ENCODE measurements around the gene ASCL5.

ASCL5 gene, protein sequence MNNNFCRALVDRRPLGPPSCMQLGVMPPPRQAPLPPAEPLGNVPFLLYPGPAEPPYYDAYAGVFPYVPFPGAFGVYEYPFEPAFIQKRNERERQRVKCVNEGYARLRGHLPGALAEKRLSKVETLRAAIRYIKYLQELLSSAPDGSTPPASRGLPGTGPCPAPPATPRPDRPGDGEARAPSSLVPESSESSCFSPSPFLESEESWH

DNA sequence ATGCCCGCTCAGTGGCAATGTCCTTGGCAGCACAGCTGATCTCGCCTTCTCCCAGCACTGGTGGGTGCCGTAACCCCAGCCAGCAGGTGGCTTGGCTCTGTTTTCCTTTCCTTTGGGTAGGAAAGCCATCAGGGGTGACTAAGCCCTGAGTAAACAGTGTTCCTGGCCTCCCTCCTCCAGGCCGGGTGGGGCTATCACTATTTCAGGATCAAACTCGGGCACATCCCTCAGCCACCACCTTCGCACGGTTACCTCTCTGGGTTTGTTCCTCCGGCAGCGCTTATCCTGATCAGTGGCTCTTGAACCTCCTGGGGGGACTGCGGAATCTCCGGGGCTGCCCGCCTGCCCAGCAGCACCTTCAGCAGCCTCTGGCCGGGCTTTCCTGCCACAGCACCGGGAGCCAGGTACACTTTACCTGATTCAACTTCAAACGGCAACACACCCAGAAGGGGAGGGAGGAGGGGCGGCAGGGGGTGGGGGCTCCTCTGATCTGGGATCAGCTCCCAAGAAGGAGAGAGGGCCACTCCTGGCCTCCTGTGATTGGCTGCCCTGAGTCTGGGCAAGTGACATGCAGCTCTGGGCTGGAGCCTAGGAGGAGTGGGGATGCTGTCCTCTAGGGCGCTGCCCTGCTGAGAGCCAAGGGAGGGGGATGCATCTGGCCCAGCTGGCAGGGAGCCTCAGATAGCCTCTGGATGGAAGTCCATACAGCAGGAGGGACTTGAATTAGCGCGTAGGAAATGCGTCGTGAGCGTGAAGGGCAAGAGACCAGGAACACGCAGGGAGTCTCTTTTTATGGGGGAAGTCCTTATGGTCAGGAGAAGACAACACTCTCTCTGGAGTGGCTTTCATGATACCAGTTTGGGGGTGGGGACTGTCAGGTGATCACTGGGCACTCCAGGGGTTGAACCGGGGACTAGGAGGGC is at the start of gene ASCL5:
Gene ASCL5, minus strand, starts transcription at position 353 of the 923 bp plus-strand sequence. CDS start 11,812 bp downstream, outside the sequence.
- H3K9ac ChIP-seq (ENCODE audit: low read length in 5 of 5), result no peak within 1 kb of the TSS
- peaks cover 2 to 14% (median 5%) of the 10 kb centered on the region in 5 donors for H3K27me3 ChIP-seq (ENCODE audit: control insufficient read depth in 5 of 5, insufficient read depth in 4 of 5, low read length in 5 of 5)
- no peaks in the 10 kb centered on the region for H3K4me1 ChIP-seq (ENCODE audit: control insufficient read depth in 5 of 5, insufficient read depth in 5 of 5, low read length in 5 of 5)
- no peaks in the 10 kb centered on the region for H3K36me3 ChIP-seq (ENCODE audit: control insufficient read depth in 5 of 5, insufficient read depth in 5 of 5, low read length in 5 of 5)
- no peak within 1 kb of the TSS for H3K27ac ChIP-seq (ENCODE audit: low read depth, low read length)
- no peak within 1 kb of the TSS for H3K4me3 ChIP-seq (ENCODE audit: low read depth in 1 of 5, low read length in 5 of 5)
- no peaks in the 10 kb centered on the region for H3K9me3 ChIP-seq (ENCODE audit: control insufficient read depth in 5 of 5, low read length in 5 of 5)

DNA sequence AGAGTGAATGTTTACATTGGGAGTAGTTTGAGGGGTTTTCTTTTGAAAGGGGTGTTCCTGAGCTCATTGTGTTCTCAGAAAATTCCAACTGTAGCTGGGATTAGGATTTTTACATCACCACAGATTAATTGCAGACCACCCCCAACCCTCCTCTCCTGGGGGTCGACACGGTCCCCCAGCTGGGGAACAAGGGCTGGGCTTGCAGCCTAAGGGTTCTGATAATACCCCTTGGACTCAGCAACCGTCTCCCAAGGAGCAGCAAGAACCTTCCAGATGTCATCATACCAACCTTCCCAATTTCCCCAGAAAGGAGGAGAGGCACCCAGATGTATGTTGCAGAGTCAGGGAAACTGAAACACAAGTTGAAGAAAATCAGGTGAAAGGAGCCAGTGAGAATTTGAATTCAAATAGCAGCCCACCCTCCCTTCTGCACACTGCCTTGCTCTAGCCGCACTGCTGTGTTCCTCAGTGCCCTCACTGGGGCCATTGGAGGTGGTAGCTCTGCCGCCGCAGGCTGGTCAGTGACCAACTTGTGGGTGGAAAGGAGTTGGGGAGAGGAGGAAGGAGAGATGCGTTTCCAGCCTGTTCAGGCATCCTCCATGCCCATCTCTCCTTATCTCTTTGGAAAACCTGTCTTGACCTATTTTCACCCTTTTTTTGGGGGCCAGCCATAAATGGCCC is 49.0 kb upstream of the ASCL5 start:
- H3K9ac ChIP-seq (ENCODE audit: low read length in 5 of 5), result peak overlapping the region in 1 of 5 donors; percentile 11
- H3K4me1 ChIP-seq (ENCODE audit: control insufficient read depth in 5 of 5, insufficient read depth in 5 of 5, low read length in 5 of 5), result peaks cover 0 to 8% (median 6%) of the 10 kb centered on the region in 5 donors
- no peaks in the 10 kb centered on the region for H3K9me3 ChIP-seq (ENCODE audit: control insufficient read depth in 5 of 5, low read length in 5 of 5)
- H3K36me3 ChIP-seq (ENCODE audit: control insufficient read depth in 5 of 5, insufficient read depth in 5 of 5, low read length in 5 of 5), result no peaks in the 10 kb centered on the region
- H3K27me3 ChIP-seq (ENCODE audit: control insufficient read depth in 5 of 5, insufficient read depth in 4 of 5, low read length in 5 of 5), result peaks cover 0 to 2% (median 0%) of the 10 kb centered on the region in 5 donors
- H3K27ac ChIP-seq (ENCODE audit: low read depth, low read length), result no peak overlapping the region
- no peak overlapping the region for H3K4me3 ChIP-seq (ENCODE audit: low read depth in 1 of 5, low read length in 5 of 5)

DNA sequence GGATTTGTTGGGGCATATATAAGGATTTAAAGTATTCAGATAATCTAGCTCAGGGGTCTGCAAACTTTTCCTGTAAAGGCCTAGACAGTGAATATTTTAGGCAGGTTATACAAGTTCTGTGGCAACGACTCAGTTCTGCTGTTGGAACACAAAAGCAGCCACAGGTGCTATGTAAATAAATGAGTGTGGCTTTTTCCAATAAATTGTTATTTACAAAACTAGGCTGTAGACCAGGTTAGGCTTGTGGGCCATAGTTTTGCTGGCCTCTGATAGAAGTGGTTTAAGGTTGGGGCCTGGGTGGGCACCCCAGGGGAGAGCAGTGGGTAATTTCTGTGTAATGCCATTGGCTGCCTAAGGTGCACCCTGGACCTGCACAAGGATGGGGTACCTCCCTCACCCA is 46.8 kb upstream of the ASCL5 start:
- Histone ChIP-seq H3K36me3 (ENCODE audit: control insufficient read depth in 5 of 5, insufficient read depth in 5 of 5, low read length in 5 of 5) (no peaks in the 10 kb centered on the region), H3K27ac (ENCODE audit: low read depth, low read length) (no peak overlapping the region), H3K27me3 (ENCODE audit: control insufficient read depth in 5 of 5, insufficient read depth in 4 of 5, low read length in 5 of 5) (peaks cover 0 to 2% (median 0%) of the 10 kb centered on the region in 5 donors), H3K4me3 (ENCODE audit: low read depth in 1 of 5, low read length in 5 of 5) (no peak overlapping the region), H3K4me1 (ENCODE audit: control insufficient read depth in 5 of 5, insufficient read depth in 5 of 5, low read length in 5 of 5) (peaks cover 0 to 18% (median 11%) of the 10 kb centered on the region in 5 donors), H3K9me3 (ENCODE audit: control insufficient read depth in 5 of 5, low read length in 5 of 5) (no peaks in the 10 kb centered on the region), H3K9ac (ENCODE audit: low read length in 5 of 5) (no peak overlapping the region)

DNA sequence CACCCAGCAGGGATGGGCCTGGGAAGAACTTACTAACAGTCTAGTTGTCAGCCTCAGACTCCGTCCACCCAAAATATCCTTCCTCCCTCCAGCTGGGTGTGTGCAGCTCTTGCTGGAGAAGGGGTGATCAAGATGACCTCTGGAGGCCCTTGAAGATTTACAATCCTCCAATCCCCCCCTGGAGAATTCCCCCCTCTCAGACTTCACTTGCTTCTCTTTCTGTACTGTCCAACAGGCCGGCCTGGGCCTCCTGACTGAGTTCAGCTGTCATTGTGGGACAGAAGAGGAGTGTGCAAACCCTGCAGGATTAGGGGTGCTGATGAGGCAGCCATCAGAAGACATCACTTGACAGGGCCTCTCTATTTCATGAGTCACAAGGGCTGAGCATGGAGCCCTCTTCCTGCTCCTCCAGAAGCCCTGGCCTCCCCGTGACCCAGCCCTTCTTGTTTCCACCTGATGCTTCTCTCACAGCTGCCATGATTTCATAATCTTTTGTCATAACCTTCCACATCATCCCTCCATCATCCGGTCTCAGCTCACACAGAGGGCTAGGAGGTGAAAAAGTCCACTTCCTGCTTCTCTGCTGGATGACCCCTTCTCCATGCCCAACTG is 46.1 kb upstream of the ASCL5 start:
- H3K27ac ChIP-seq (ENCODE audit: low read depth, low read length), result no peak overlapping the region
- no peaks in the 10 kb centered on the region for H3K36me3 ChIP-seq (ENCODE audit: control insufficient read depth in 5 of 5, insufficient read depth in 5 of 5, low read length in 5 of 5)
- peaks cover 0 to 18% (median 11%) of the 10 kb centered on the region in 5 donors for H3K4me1 ChIP-seq (ENCODE audit: control insufficient read depth in 5 of 5, insufficient read depth in 5 of 5, low read length in 5 of 5)
- peaks cover 0 to 2% (median 0%) of the 10 kb centered on the region in 5 donors for H3K27me3 ChIP-seq (ENCODE audit: control insufficient read depth in 5 of 5, insufficient read depth in 4 of 5, low read length in 5 of 5)
- H3K9ac ChIP-seq (ENCODE audit: low read length in 5 of 5), result no peak overlapping the region
- no peaks in the 10 kb centered on the region for H3K9me3 ChIP-seq (ENCODE audit: control insufficient read depth in 5 of 5, low read length in 5 of 5)
- no peak overlapping the region for H3K4me3 ChIP-seq (ENCODE audit: low read depth in 1 of 5, low read length in 5 of 5)

DNA sequence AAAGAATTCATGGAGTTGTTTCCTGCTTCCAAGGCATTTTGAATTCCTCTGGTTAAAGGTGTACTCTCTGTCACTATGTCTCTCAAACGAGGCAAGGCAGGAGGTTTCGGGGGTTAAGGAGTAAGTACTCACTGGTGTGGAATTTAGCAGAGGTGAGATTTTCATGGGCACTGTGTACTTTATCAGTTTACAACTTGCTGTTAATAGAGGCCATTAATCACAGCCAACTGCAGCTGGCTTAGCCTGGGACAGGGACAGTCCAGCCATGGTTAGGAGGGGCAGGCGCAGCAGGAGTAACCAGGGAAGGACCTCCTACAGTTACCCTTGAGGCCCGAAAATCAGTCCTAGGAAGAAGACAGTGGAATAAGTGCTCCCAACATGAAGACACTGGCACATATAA is 45.3 kb upstream of the ASCL5 start:
- Histone ChIP-seq H3K9ac (ENCODE audit: low read length in 5 of 5) (no peak overlapping the region), H3K4me3 (ENCODE audit: low read depth in 1 of 5, low read length in 5 of 5) (no peak overlapping the region), H3K27me3 (ENCODE audit: control insufficient read depth in 5 of 5, insufficient read depth in 4 of 5, low read length in 5 of 5) (peaks cover 0 to 2% (median 0%) of the 10 kb centered on the region in 5 donors), H3K4me1 (ENCODE audit: control insufficient read depth in 5 of 5, insufficient read depth in 5 of 5, low read length in 5 of 5) (peaks cover 0 to 18% (median 11%) of the 10 kb centered on the region in 5 donors), H3K27ac (ENCODE audit: low read depth, low read length) (no peak overlapping the region), H3K36me3 (ENCODE audit: control insufficient read depth in 5 of 5, insufficient read depth in 5 of 5, low read length in 5 of 5) (no peaks in the 10 kb centered on the region), H3K9me3 (ENCODE audit: control insufficient read depth in 5 of 5, low read length in 5 of 5) (no peaks in the 10 kb centered on the region)

DNA sequence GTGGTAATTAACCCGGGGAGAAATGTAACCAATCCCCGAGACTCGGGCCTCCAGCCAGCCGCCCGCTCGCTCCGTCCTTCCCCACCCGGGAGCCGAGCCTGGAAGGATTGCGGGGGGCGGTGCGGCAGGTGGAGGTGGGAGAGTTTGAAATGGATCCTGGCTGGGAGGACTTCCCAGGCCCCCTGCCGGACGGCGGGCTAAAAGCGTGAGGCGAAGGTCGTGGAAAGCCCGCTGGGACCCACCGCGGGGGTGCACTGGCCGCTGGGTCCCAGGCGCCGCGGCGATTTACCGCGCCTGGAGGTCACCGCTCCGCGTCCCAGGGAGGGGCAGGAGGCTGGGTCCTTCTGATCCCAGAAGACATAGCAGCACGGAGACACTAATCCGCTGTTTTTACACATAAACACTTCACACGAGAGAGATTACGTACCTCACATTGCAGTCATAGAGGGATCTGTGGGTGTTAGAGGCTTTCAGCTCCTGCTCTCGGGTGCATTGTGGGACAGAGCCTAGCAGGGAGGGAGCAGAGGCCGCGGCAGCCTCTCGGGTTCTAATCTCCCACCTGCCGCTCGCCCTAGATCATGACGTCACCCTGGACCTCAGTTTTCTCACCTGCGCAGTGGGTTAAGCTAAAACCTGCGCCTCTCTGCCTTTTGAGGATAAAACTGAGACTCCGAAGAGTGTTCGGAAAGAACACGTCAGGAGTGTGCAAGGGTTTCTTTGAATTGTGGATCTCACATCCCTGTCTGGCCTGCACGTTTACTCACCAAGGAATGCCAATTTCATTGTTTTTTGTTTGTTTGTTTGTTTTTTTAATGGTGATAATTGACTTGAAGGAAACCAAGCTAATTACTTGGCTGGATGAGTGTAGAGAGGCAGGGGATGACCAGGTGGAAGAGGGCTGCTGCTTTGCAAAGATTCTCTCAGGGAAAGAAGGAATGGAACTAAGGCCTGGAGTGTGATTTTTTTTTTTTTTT is 44.4 kb upstream of the ASCL5 start:
- no peaks in the 10 kb centered on the region for H3K36me3 ChIP-seq (ENCODE audit: control insufficient read depth in 5 of 5, insufficient read depth in 5 of 5, low read length in 5 of 5)
- H3K27me3 ChIP-seq (ENCODE audit: control insufficient read depth in 5 of 5, insufficient read depth in 4 of 5, low read length in 5 of 5), result peaks cover 0 to 2% (median 0%) of the 10 kb centered on the region in 5 donors
- peak overlapping the region in 4 of 5 donors; percentile 82 to 90 (median 88) for H3K9ac ChIP-seq (ENCODE audit: low read length in 5 of 5)
- no peaks in the 10 kb centered on the region for H3K9me3 ChIP-seq (ENCODE audit: control insufficient read depth in 5 of 5, low read length in 5 of 5)
- peak overlapping the region; percentile 77 to 83 (median 79) for H3K4me3 ChIP-seq (ENCODE audit: low read depth in 1 of 5, low read length in 5 of 5)
- peaks cover 0 to 18% (median 11%) of the 10 kb centered on the region in 5 donors for H3K4me1 ChIP-seq (ENCODE audit: control insufficient read depth in 5 of 5, insufficient read depth in 5 of 5, low read length in 5 of 5)
- peak overlapping the region; percentile 75 for H3K27ac ChIP-seq (ENCODE audit: low read depth, low read length)

DNA sequence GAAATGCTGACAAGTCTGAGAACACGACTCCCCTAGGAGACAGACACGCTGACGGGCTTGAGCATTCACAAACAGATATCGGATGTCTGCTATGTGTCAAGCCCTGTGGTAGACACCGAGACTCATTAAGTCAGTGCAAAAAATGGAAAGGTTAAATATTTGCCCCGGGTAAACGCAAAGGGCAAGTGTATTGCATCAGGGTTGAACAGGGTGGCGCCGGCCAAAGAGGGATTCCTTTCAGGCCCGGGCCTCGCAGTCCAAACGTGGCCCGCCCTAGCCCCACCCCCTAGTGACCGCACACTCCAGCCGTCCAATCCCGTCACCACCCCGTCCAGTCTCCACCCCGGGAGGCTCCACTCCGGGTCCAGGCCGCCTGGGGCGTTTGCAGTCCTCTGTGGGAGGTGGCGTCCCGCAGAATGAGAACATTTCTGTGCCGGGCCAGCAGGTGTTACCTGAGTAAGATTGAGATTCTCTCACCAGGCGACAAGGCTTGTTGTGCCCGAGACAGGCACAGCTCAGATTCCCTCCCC is 43.6 kb upstream of the ASCL5 start:
- peak overlapping the region; percentile 75 for H3K27ac ChIP-seq (ENCODE audit: low read depth, low read length)
- H3K4me3 ChIP-seq (ENCODE audit: low read depth in 1 of 5, low read length in 5 of 5), result peak overlapping the region; percentile 74 to 83 (median 79)
- peaks cover 0 to 18% (median 11%) of the 10 kb centered on the region in 5 donors for H3K4me1 ChIP-seq (ENCODE audit: control insufficient read depth in 5 of 5, insufficient read depth in 5 of 5, low read length in 5 of 5)
- H3K36me3 ChIP-seq (ENCODE audit: control insufficient read depth in 5 of 5, insufficient read depth in 5 of 5, low read length in 5 of 5), result no peaks in the 10 kb centered on the region
- H3K27me3 ChIP-seq (ENCODE audit: control insufficient read depth in 5 of 5, insufficient read depth in 4 of 5, low read length in 5 of 5), result no peaks in the 10 kb centered on the region
- no peaks in the 10 kb centered on the region for H3K9me3 ChIP-seq (ENCODE audit: control insufficient read depth in 5 of 5, low read length in 5 of 5)
- H3K9ac ChIP-seq (ENCODE audit: low read length in 5 of 5), result peak overlapping the region in 4 of 5 donors; percentile 82 to 90 (median 88)

DNA sequence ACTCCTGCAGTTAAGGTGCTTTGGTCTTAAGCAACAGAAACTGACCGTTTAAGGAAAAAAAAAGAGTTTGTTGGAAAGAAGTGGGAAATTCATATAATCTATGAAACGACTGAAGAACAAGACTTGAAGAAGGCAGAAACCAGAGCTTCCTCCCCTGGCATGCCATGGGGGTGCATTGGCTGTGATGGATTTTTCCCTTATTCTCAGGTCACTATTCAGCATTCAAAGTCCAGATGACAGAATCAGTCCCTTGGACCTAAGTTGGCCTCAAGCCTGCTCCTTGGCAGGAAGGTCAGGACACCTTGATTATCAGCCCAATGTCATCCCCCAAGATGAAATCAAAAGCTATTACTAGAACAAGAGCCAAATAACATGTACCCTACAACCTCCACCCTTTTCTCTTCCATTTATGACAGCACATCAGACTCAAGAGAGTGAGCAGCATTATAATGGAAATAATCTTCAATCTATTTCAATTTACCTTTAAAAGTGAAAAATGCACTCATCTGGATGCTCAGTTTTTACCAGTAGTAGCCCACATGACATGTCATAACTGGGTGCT is 43.1 kb upstream of the ASCL5 start:
- H3K36me3 ChIP-seq (ENCODE audit: control insufficient read depth in 5 of 5, insufficient read depth in 5 of 5, low read length in 5 of 5), result no peaks in the 10 kb centered on the region
- H3K9ac ChIP-seq (ENCODE audit: low read length in 5 of 5), result no peak overlapping the region
- peak overlapping the region; percentile 75 for H3K27ac ChIP-seq (ENCODE audit: low read depth, low read length)
- peak overlapping the region in 4 of 5 donors; percentile 46 to 83 (median 80) for H3K4me3 ChIP-seq (ENCODE audit: low read depth in 1 of 5, low read length in 5 of 5)
- H3K4me1 ChIP-seq (ENCODE audit: control insufficient read depth in 5 of 5, insufficient read depth in 5 of 5, low read length in 5 of 5), result peaks cover 0 to 18% (median 11%) of the 10 kb centered on the region in 5 donors
- no peaks in the 10 kb centered on the region for H3K9me3 ChIP-seq (ENCODE audit: control insufficient read depth in 5 of 5, low read length in 5 of 5)
- no peaks in the 10 kb centered on the region for H3K27me3 ChIP-seq (ENCODE audit: control insufficient read depth in 5 of 5, insufficient read depth in 4 of 5, low read length in 5 of 5)
